ENCODE results near the gene KRT17. TPM values are rescaled to one million over a fixed set of nuclear protein-coding genes. Genes with fewer than 3 reads are reported as not detected.
A peak's percentile ranks its signal among the peaks of the same experiment; 100 is the strongest.
"Not testable (repeated sequence)": the region's sequence is repeated elsewhere in the genome, so short reads cannot be mapped to it uniquely, and the experiment has no call there.

Gene KRT17
- total RNA-seq, 1 donor from 2014 or later, result 14.8 TPM

GRCh38 chr17:41614098-41614497, 10.3 kb downstream of the KRT17 start:
- DNase-seq (ENCODE audit: low spot score in 2 of 2), result no peak
- Histone ChIP-seq H3K27me3 (no peaks in the 10 kb centered on the region), H3K36me3 (no peaks in the 10 kb centered on the region), H3K27ac (no peak overlapping the region), H3K4me1 (no peaks in the 10 kb centered on the region), H3K4me3 (no peak overlapping the region), H3K9me3 (no peaks in the 10 kb centered on the region)
- intact Hi-C loops (cut with DNase I), result no loop called here
- TF ChIP-seq, protein P1, sequence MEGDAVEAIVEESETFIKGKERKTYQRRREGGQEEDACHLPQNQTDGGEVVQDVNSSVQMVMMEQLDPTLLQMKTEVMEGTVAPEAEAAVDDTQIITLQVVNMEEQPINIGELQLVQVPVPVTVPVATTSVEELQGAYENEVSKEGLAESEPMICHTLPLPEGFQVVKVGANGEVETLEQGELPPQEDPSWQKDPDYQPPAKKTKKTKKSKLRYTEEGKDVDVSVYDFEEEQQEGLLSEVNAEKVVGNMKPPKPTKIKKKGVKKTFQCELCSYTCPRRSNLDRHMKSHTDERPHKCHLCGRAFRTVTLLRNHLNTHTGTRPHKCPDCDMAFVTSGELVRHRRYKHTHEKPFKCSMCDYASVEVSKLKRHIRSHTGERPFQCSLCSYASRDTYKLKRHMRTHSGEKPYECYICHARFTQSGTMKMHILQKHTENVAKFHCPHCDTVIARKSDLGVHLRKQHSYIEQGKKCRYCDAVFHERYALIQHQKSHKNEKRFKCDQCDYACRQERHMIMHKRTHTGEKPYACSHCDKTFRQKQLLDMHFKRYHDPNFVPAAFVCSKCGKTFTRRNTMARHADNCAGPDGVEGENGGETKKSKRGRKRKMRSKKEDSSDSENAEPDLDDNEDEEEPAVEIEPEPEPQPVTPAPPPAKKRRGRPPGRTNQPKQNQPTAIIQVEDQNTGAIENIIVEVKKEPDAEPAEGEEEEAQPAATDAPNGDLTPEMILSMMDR (IDR thresholded peaks at IDR 0.05), result no peak

DNA sequence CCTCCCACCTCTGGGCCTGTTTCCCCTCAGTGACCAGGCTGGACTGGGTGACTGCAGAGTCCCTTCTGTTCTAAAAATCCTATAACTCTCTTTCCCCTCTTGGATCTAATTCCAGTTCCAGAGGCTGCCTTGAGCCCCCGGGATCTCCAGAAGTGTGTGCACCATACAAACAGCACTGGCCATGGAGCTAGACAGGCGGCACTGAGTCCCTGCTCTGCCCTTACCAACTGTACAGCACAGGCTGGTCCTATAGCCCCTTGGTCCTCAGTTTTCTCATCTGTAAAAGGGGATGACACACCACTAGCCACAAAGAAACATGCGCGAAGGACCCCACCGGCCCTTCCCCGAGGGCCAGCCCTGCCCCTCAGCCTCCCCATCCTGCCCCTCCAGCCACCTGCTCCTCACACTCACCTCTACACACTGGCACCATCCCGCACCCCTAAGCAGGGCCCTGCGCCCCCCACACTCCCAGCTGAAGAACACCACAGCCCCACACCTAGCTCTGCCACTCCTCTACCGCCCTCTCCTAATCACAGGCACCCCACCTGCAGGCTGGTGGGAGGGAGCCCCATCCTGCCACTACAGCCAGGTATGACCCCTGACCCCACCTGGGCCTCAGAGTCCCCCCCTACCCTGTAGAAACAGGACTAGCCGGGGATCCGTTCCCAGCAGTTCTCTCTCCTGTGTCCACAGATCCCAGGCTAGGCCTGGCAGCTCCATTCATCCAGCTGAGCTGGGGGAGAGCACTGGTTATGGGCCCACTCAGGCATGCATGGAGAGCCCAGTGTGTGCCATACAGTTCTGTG, 10.9 kb downstream of the KRT17 start:
- DNase-seq (ENCODE audit: low spot score in 2 of 2), result no peak
- Histone ChIP-seq H3K9me3 (no peaks in the 10 kb centered on the region), H3K4me3 (no peak overlapping the region), H3K4me1 (no peaks in the 10 kb centered on the region), H3K27me3 (no peaks in the 10 kb centered on the region), H3K27ac (peak overlapping the region in 1 of 2 donors; percentile 51), H3K36me3 (no peaks in the 10 kb centered on the region)
- intact Hi-C loops (cut with DNase I), result no loop called here
- TF ChIP-seq, protein P1 (IDR thresholded peaks at IDR 0.05), result no peak

GRCh38 chr17:41612376-41613160, 11.8 kb downstream of the KRT17 start, which contains the start of gene KRT16:
Gene KRT16 (minus strand): TSS chr17:41612767. CDS start chr17:41612688, 79 bp downstream.
- H3K9me3 ChIP-seq; H3K36me3 ChIP-seq; H3K4me1 ChIP-seq; H3K27me3 ChIP-seq; H3K4me3 ChIP-seq; intact Hi-C loops (cut with DNase I): not testable (repeated sequence)
- H3K27ac ChIP-seq, result peak within 1 kb of the TSS; percentile 34 to 57
- DNase-seq (ENCODE audit: low spot score in 2 of 2), result peak in 1 of 2 donors; percentile 74

GRCh38 chr17:41610965-41611640, 13.3 kb downstream of the KRT17 start:
- TF ChIP-seq, protein P1 (IDR thresholded peaks at IDR 0.05), result no peak
- Histone ChIP-seq H3K4me3 (no peak overlapping the region), H3K27ac (no peak overlapping the region), H3K36me3 (no peaks in the 10 kb centered on the region), H3K9me3 (peaks cover 0 to 11% of the 10 kb centered on the region in 2 donors), H3K4me1 (no peaks in the 10 kb centered on the region), H3K27me3 (no peaks in the 10 kb centered on the region)
- intact Hi-C loops (cut with DNase I), result no loop called here
- DNase-seq (ENCODE audit: low spot score in 2 of 2), result no peak

GRCh38 chr17:41610061-41610517, 14.3 kb downstream of the KRT17 start:
- H3K27me3 ChIP-seq; H3K4me1 ChIP-seq; H3K27ac ChIP-seq; intact Hi-C loops (cut with DNase I); H3K4me3 ChIP-seq; H3K36me3 ChIP-seq; DNase-seq (ENCODE audit: low spot score in 2 of 2): not testable (repeated sequence)
- peaks cover 0 to 11% of the 10 kb centered on the region in 2 donors for H3K9me3 ChIP-seq

GRCh38 chr17:41606930-41607329, 17.4 kb downstream of the KRT17 start:
- intact Hi-C loops (cut with DNase I); DNase-seq (ENCODE audit: low spot score in 2 of 2); H3K36me3 ChIP-seq; H3K27ac ChIP-seq; H3K4me3 ChIP-seq; H3K4me1 ChIP-seq; H3K27me3 ChIP-seq: not testable (repeated sequence)
- H3K9me3 ChIP-seq, result peaks cover 0 to 11% of the 10 kb centered on the region in 2 donors
